Measurements from ENCODE around the gene TMEM134. TPM values are rescaled to one million over a fixed set of nuclear protein-coding genes. Genes with fewer than 3 reads are reported as not detected.

Gene TMEM134
- total RNA-seq, 1 experiment from 2014 or later, result 36.0 TPM

DNA sequence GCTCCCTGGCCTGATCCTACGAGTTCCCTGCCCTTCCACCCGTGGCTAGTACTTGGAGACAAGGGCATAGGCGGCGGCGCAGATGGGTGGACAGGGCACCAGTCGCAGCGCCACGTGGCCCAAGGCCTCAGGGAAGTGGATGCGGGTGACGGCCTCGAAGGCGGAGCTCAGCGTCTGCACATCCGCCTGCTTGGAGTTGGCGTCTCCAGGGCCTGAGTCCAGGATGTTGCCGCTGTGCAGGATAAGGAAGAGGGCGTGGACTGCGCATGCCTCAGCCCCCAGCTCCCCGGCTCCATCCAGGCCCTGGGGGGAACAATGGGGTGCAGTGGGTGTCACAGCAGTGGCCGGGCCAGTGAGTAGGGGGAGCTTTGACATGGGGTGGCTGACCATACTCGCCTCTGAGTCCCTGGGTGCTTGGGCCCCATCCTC, 29.5 kb upstream of the TMEM134 start:
- Histone ChIP-seq H3K27me3 (replicated peaks; ENCODE audit: insufficient read depth, low read depth, low read length, poor library complexity) (no peaks in the 10 kb centered on the region), H3K27ac (ENCODE audit: low read depth, low read length, poor library complexity, severe bottlenecking) (no peak overlapping the region), H3K4me1 (ENCODE audit: insufficient read depth, low read length, poor library complexity, severe bottlenecking) (peaks cover 13% of the 10 kb centered on the region), H3K36me3 (ENCODE audit: insufficient read depth, low read length, poor library complexity, severe bottlenecking) (peaks cover 16% of the 10 kb centered on the region), H3K4me3 (ENCODE audit: low read depth, low read length, poor library complexity, severe bottlenecking) (no peak overlapping the region), H3K9me3 (ENCODE audit: low read depth, low read length, poor library complexity, severe bottlenecking) (no peaks in the 10 kb centered on the region)
- ChIA-PET POLR2A (ENCODE audit: low non-redundant PET) (no interaction called here), CTCF (no interaction called here)
- BruUV-seq (replicated peaks), result no TSS peak
- DNase-seq (ENCODE audit: low spot score), result no peak
- intact Hi-C loops (cut with micrococcal nuclease; ENCODE audit: unreplicated experiment), result no loop called here
- TF ChIP-seq, protein P1, sequence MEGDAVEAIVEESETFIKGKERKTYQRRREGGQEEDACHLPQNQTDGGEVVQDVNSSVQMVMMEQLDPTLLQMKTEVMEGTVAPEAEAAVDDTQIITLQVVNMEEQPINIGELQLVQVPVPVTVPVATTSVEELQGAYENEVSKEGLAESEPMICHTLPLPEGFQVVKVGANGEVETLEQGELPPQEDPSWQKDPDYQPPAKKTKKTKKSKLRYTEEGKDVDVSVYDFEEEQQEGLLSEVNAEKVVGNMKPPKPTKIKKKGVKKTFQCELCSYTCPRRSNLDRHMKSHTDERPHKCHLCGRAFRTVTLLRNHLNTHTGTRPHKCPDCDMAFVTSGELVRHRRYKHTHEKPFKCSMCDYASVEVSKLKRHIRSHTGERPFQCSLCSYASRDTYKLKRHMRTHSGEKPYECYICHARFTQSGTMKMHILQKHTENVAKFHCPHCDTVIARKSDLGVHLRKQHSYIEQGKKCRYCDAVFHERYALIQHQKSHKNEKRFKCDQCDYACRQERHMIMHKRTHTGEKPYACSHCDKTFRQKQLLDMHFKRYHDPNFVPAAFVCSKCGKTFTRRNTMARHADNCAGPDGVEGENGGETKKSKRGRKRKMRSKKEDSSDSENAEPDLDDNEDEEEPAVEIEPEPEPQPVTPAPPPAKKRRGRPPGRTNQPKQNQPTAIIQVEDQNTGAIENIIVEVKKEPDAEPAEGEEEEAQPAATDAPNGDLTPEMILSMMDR (conservative IDR thresholded peaks at IDR 0.05; ENCODE audit: low read depth, low read length), result no peak
- no peak for TF ChIP-seq EZH2 (IDR thresholded peaks at IDR 0.05; ENCODE audit: borderline replicate concordance, low read depth, low read length, poor library complexity, severe bottlenecking)

DNA sequence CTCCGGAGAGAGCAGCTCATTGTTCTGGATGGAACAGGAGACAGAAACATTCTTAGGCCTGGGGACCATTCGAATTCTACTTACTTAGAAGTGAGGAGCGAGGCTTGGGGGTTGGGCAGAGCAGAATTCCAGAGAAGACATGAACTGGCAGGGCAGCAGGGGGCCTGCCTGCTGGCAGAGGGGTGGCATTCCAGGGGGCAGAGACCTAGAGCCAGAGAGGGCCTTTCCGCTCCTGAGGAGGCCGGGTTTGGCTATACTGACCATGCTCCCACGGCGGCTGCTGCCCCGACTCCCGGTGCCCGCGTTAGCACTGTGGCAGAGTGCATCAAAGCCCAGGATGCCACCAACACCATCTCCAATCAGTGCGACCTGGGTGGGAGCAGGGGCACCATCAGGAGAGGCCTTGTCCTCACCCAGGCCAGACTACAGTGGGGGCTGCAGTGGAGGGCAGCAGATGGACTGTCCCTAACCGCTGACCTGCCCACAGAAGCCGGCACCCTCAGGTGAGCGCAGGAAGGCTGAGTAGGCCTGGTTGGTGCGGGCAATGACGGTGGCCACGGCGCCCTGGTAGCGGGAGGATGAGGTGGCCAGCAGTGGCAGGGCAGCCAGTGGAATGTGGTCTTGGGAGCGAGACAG, 28.7 kb upstream of the TMEM134 start:
- no peak for TF ChIP-seq EZH2 (IDR thresholded peaks at IDR 0.05; ENCODE audit: borderline replicate concordance, low read depth, low read length, poor library complexity, severe bottlenecking)
- TF ChIP-seq, protein P1 (conservative IDR thresholded peaks at IDR 0.05; ENCODE audit: low read depth, low read length), result no peak
- no peak overlapping the region for H3K27ac ChIP-seq (ENCODE audit: low read depth, low read length, poor library complexity, severe bottlenecking)
- DNase-seq (ENCODE audit: low spot score), result no peak
- H3K36me3 ChIP-seq (ENCODE audit: insufficient read depth, low read length, poor library complexity, severe bottlenecking), result peaks cover 24% of the 10 kb centered on the region
- intact Hi-C loops (cut with micrococcal nuclease; ENCODE audit: unreplicated experiment), result no loop called here
- BruUV-seq (replicated peaks), result no TSS peak
- no peak overlapping the region for H3K4me3 ChIP-seq (ENCODE audit: low read depth, low read length, poor library complexity, severe bottlenecking)
- ChIA-PET POLR2A (ENCODE audit: low non-redundant PET) (no interaction called here), CTCF (no interaction called here)
- peaks cover 11% of the 10 kb centered on the region for H3K4me1 ChIP-seq (ENCODE audit: insufficient read depth, low read length, poor library complexity, severe bottlenecking)
- H3K9me3 ChIP-seq (ENCODE audit: low read depth, low read length, poor library complexity, severe bottlenecking), result no peaks in the 10 kb centered on the region
- no peaks in the 10 kb centered on the region for H3K27me3 ChIP-seq (replicated peaks; ENCODE audit: insufficient read depth, low read depth, low read length, poor library complexity)

DNA sequence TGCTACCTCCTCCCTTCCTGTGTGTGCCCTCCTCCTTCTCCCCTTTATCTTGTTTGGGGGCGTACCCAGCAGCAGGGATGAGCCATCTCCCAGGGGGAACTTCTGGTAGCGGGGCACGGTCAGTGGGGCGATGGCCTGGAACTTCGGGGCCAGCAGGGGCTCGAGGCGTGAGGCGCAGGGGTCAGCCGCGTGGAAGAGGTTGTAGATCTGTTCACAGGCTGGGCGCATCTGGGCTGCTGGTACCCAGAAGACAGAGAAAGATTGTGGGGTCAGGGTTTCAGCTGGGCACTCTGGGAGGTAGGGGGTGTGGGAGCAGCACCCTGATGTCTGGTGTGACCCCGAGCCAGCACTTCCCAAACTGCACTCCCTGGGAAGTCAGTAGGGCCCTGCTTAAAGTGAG, 27.1 kb upstream of the TMEM134 start:
- Histone ChIP-seq H3K9me3 (ENCODE audit: low read depth, low read length, poor library complexity, severe bottlenecking) (no peaks in the 10 kb centered on the region), H3K27ac (ENCODE audit: low read depth, low read length, poor library complexity, severe bottlenecking) (no peak overlapping the region), H3K27me3 (replicated peaks; ENCODE audit: insufficient read depth, low read depth, low read length, poor library complexity) (no peaks in the 10 kb centered on the region), H3K4me3 (ENCODE audit: low read depth, low read length, poor library complexity, severe bottlenecking) (no peak overlapping the region), H3K4me1 (ENCODE audit: insufficient read depth, low read length, poor library complexity, severe bottlenecking) (peaks cover 10% of the 10 kb centered on the region), H3K36me3 (ENCODE audit: insufficient read depth, low read length, poor library complexity, severe bottlenecking) (peaks cover 29% of the 10 kb centered on the region)
- intact Hi-C loops (cut with micrococcal nuclease; ENCODE audit: unreplicated experiment), result no loop called here
- BruUV-seq (replicated peaks), result no TSS peak
- DNase-seq (ENCODE audit: low spot score), result no peak
- TF ChIP-seq, protein P1 (conservative IDR thresholded peaks at IDR 0.05; ENCODE audit: low read depth, low read length), result no peak
- no peak for TF ChIP-seq EZH2 (IDR thresholded peaks at IDR 0.05; ENCODE audit: borderline replicate concordance, low read depth, low read length, poor library complexity, severe bottlenecking)
- ChIA-PET CTCF (no interaction called here), POLR2A (ENCODE audit: low non-redundant PET) (no interaction called here)

All from A673 (cell line).